Hematopoietic multipotent progenitor cell treated with erythropoietin and hydrocortisone succinate and interleukin-3 and kit ligand, for 4 days (in vitro differentiated cells): ENCODE measurements around the gene ENO4.

ENCODE experiments used
- DNase-seq: peaks from one replicate; pipeline ENCODE4 v3.0.0-alpha.2; 2015

ENO4 gene

GRCh38 chr10:116918583-116918982 lies 69.3 kb downstream of the ENO4 start:
- DNase-seq: no peak

DNA sequence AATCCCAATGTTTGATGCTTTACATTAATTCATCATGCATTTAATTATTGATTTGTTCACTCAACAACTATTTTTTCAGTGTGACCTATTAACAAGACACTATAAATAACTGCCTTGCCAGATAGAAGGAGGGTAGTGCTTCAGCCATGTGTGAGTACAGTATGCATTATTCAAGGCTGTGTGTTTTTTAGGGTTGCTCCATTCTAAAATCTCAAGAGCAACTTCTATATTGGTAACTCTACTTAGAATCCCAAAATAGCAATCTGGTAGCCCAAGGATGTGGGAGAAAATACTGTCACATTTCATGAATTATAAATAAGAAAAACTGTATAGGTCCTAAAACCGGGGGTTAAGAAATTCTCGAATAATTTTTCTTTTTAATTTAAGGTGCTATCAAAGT lies 69.9 kb downstream of the ENO4 start:
- DNase-seq: no peak

GRCh38 chr10:116919706-116920105 lies 70.4 kb downstream of the ENO4 start:
- no peak for DNase-seq

- no peak for DNase-seq
Measured at GRCh38 chr10:116925056-116925455, 75.8 kb downstream of the ENO4 start.

GRCh38 chr10:116926426-116926825 lies 77.1 kb downstream of the ENO4 start:
- no peak for DNase-seq

DNA sequence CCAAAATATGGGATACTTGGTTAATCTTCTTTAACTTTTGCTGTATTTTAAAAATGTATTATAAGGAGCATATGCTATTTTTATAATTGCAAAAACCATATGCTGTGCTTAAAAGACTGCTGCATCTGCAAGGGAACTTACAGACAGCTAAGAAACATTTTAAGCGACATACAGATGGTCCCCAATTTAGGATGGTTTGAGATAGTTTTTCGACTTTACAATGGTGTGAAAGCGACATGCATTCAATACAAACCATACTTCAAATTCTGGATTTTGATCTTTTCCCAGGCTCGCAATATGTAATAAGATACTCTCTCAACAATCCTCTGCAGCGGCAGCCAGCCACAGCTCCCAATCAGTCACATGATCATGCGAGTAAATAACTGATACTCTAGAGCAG lies 82.5 kb downstream of the ENO4 start:
- DNase-seq: no peak
